ENCODE data around the gene ERN1.

DNA sequence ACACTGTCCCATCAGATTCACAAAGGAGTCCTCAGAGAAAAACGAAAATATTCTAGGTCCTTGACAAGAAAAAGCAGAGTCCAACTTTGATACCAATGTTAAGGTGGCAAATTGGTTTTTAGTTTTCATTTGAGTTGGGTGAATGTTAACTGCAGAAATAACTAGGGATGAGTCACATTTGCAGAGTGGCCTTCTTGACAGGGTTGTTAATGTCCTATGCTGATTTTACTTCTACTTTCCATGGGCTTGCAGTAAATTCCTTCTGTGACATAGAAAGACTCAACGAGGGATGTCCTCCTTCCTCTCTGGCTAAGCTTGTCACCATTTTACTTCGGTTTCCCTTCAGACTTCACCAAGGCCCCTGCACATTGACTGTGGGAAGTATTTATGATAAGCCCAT lies 62.3 kb downstream of the ERN1 start:
- TF ChIP-seq KLF10 (tag by site-specific recombination; IDR thresholded peaks at IDR 0.05) (no peak), CTCF (tag by site-specific recombination; IDR thresholded peaks at IDR 0.05) (no peak)

Data from HEK293 (cell line).